Stimulated activated CD8-positive, alpha-beta memory T cell treated with anti-CD3 and anti-CD28 coated beads, Interleukin-12 subunit alpha, Interleukin-12 subunit beta, amount 100 ng/mL, for 24 hours (primary cell): ENCODE results near the gene ANKRD12.

ENCODE experiments used
- DNase-seq: peaks from one replicate; pipeline ENCODE4 v3.0.0-alpha.2; 2020; ENCODE audit errors: extremely low read depth

Gene ANKRD12

GRCh38 chr18:9106800-9107584 is 29.6 kb upstream of the ANKRD12 start:
- no peak for DNase-seq

GRCh38 chr18:9108911-9109310 is 27.7 kb upstream of the ANKRD12 start:
- no peak for DNase-seq

GRCh38 chr18:9109523-9109922 is 27.1 kb upstream of the ANKRD12 start:
- DNase-seq, result no peak

- no peak for DNase-seq
Observed at GRCh38 chr18:9113468-9114149, 23.0 kb upstream of the ANKRD12 start.

GRCh38 chr18:9115984-9116383 is 20.6 kb upstream of the ANKRD12 start:
- DNase-seq, result no peak

- no peak for DNase-seq
Observed at GRCh38 chr18:9117980-9118841, 18.4 kb upstream of the ANKRD12 start.

GRCh38 chr18:9120796-9121195 is 15.8 kb upstream of the ANKRD12 start:
- DNase-seq, result no peak

GRCh38 chr18:9123520-9123919 is 13.1 kb upstream of the ANKRD12 start:
- DNase-seq, result no peak

- DNase-seq, result no peak
Observed at GRCh38 chr18:9124824-9125223, 11.8 kb upstream of the ANKRD12 start.

- no peak for DNase-seq
Observed at GRCh38 chr18:9126337-9126736, 10.2 kb upstream of the ANKRD12 start.

- no peak for DNase-seq
Observed at GRCh38 chr18:9130195-9130594, 6.4 kb upstream of the ANKRD12 start.

- no peak for DNase-seq
Observed at GRCh38 chr18:9130806-9131205, 5.8 kb upstream of the ANKRD12 start.

- DNase-seq, result no peak
Observed at GRCh38 chr18:9132628-9133027, 4.0 kb upstream of the ANKRD12 start.

- no peak for DNase-seq
Observed at GRCh38 chr18:9133225-9133624, 3.4 kb upstream of the ANKRD12 start.

- no peak for DNase-seq
Observed at GRCh38 chr18:9135081-9135911, 1.3 kb upstream of the ANKRD12 start.

- DNase-seq, result peak; percentile 11
Observed at GRCh38 chr18:9135912-9136314, 668 bp upstream of the ANKRD12 start.

- DNase-seq, result peak; percentile 32
Observed at GRCh38 chr18:9137168-9138066, 836 bp downstream of the ANKRD12 start.

- DNase-seq, result no peak
Observed at GRCh38 chr18:9139400-9140039, 2.9 kb downstream of the ANKRD12 start.

GRCh38 chr18:9140381-9140780 is 3.8 kb downstream of the ANKRD12 start:
- no peak for DNase-seq

- no peak for DNase-seq
Observed at GRCh38 chr18:9140984-9141383, 4.4 kb downstream of the ANKRD12 start.
